ENCODE measurements around the gene FGFR4.

- no peak for TF ChIP-seq CTCF (IDR thresholded peaks at IDR 0.05)
- TF ChIP-seq EZH2 (IDR thresholded peaks at IDR 0.05; ENCODE audit: borderline replicate concordance, insufficient read depth, low read depth, low read length, poor library complexity, severe bottlenecking) = no peak
Measured at GRCh38 chr5:177089127-177089526, 2.4 kb downstream of the FGFR4 start.

All from B cell (primary cell).